H9 (cell line): ENCODE data around the gene CHN1. TPM values are rescaled to one million over a fixed set of nuclear protein-coding genes. Genes with fewer than 3 reads are reported as not detected.

Experiments
- DNase-seq: peaks from one replicate; pipeline ENCODE4 v3.0.0-alpha.2; 2017
- H2AFZ ChIP-seq: one replicate; pipeline ENCODE4 v1.6.1; 2013; ENCODE audit warnings: mild to moderate bottlenecking, low read length, control low read depth, moderate library complexity
- H2AK5ac ChIP-seq: 2 replicates; pipeline ENCODE4 v1.6.1; 2013; ENCODE audit warnings: low read length, control low read depth, mixed read lengths; ENCODE audit not compliant: insufficient read length
- H2BK120ac ChIP-seq: one replicate; pipeline ENCODE4 v1.6.1; 2013; ENCODE audit warnings: low read depth, mild to moderate bottlenecking, low read length, control low read depth, inconsistent platforms; ENCODE audit not compliant: poor library complexity, severe bottlenecking
- H2BK12ac ChIP-seq: 2 replicates; pipeline ENCODE4 v1.6.1; 2013; ENCODE audit warnings: low read length, control low read depth, mixed read lengths, low read depth; ENCODE audit not compliant: insufficient read length
- H2BK15ac ChIP-seq: 2 replicates; pipeline ENCODE4 v1.6.1; 2013; ENCODE audit warnings: low read depth, low read length, control low read depth
- H2BK20ac ChIP-seq: one replicate; pipeline ENCODE4 v1.6.1; 2013; ENCODE audit warnings: low read depth, mild to moderate bottlenecking, low read length, control low read depth, inconsistent platforms; ENCODE audit not compliant: poor library complexity, severe bottlenecking
- H2BK5ac ChIP-seq: 2 replicates; pipeline ENCODE4 v1.6.1; 2013; ENCODE audit warnings: low read length, control low read depth, mixed read lengths; ENCODE audit not compliant: insufficient read length
- H3K14ac ChIP-seq: 2 replicates; pipeline ENCODE4 v1.6.1; 2013; ENCODE audit warnings: low read length, control low read depth; ENCODE audit not compliant: insufficient read depth
- H3K18ac ChIP-seq: 2 replicates; pipeline ENCODE4 v1.6.1; 2013; ENCODE audit warnings: low read depth, mild to moderate bottlenecking, mixed read lengths, low read length, control low read depth; ENCODE audit not compliant: insufficient read length
- H3K23ac ChIP-seq: 2 replicates; pipeline ENCODE4 v1.6.1; 2013; ENCODE audit warnings: low read length, control low read depth, mixed read lengths, low read depth; ENCODE audit not compliant: insufficient read length
- H3K23me2 ChIP-seq: 2 replicates; pipeline ENCODE4 v1.6.1; 2013; ENCODE audit warnings: low read depth, mild to moderate bottlenecking, mixed read lengths, low read length, control low read depth; ENCODE audit not compliant: insufficient read length, poor library complexity, severe bottlenecking
- H3K27ac ChIP-seq: 2 replicates; pipeline ENCODE4 v1.5.1; 2013; ENCODE audit warnings: low read length, control low read depth, mixed read lengths, low read depth; ENCODE audit not compliant: insufficient read length
- H3K27me3 ChIP-seq: 2 replicates; pipeline ENCODE4 v1.6.1; 2013; ENCODE audit warnings: low read length, control low read depth, inconsistent platforms; ENCODE audit not compliant: insufficient read depth
- H3K4ac ChIP-seq: 2 replicates; pipeline ENCODE4 v1.6.1; 2013; ENCODE audit warnings: low read depth, mild to moderate bottlenecking, control low read depth, inconsistent platforms, low read length, moderate library complexity
- H3K4me1 ChIP-seq: 2 replicates; pipeline ENCODE4 v1.6.1; 2013; ENCODE audit warnings: low read length, control low read depth, inconsistent platforms; ENCODE audit not compliant: insufficient read depth
- H3K4me2 ChIP-seq: 2 replicates; pipeline ENCODE4 v1.6.1; 2013; ENCODE audit warnings: low read length, control low read depth, mixed read lengths; ENCODE audit not compliant: insufficient read length, insufficient read depth
- H3K56ac ChIP-seq: 2 replicates; pipeline ENCODE4 v1.6.1; 2013; ENCODE audit warnings: low read depth, mild to moderate bottlenecking, mixed read lengths, low read length, control low read depth; ENCODE audit not compliant: insufficient read length
- H3K79me1 ChIP-seq: 2 replicates; pipeline ENCODE4 v1.6.1; 2013; ENCODE audit warnings: low read depth, mild to moderate bottlenecking, moderate library complexity, low read length, control low read depth, inconsistent platforms; ENCODE audit not compliant: insufficient read depth, poor library complexity, severe bottlenecking
- H3K79me2 ChIP-seq: 2 replicates; pipeline ENCODE4 v1.6.1; 2013; ENCODE audit warnings: low read length, control low read depth, inconsistent platforms; ENCODE audit not compliant: insufficient read depth
- H3K9ac ChIP-seq: 2 replicates; pipeline ENCODE4 v1.6.1; 2013; ENCODE audit warnings: low read length, control low read depth, mixed read lengths; ENCODE audit not compliant: insufficient read length; ENCODE audit errors: extremely low read depth
- H3K9me3 ChIP-seq: one replicate; pipeline ENCODE4 v1.6.1; 2013; ENCODE audit warnings: low read depth, low read length, inconsistent platforms; ENCODE audit not compliant: control insufficient read depth
- H3T11ph ChIP-seq: one replicate; pipeline ENCODE4 v1.6.1; 2013; ENCODE audit warnings: mild to moderate bottlenecking, low read length, control low read depth, inconsistent platforms
- H4K20me1 ChIP-seq: one replicate; pipeline ENCODE4 v1.6.1; 2013; ENCODE audit not compliant: control insufficient read depth, insufficient read length, insufficient read depth
- H4K5ac ChIP-seq: 2 replicates; pipeline ENCODE4 v1.6.1; 2013; ENCODE audit warnings: low read depth, mild to moderate bottlenecking, mixed read lengths, low read length, control low read depth; ENCODE audit not compliant: insufficient read length
- H4K8ac ChIP-seq: replicated peaks from 2 replicates; pipeline ENCODE4 v1.6.1; 2013; ENCODE audit warnings: low read length, control low read depth, mixed read lengths, low read depth; ENCODE audit not compliant: insufficient read length
- H4K91ac ChIP-seq: 2 replicates; pipeline ENCODE4 v1.6.1; 2013; ENCODE audit warnings: low read depth, mild to moderate bottlenecking, moderate library complexity, mixed read lengths, low read length, control low read depth; ENCODE audit not compliant: insufficient read length
- H3K27ac Mint-ChIP-seq, 3 experiments: 2 replicates in 2 of 3; 3 replicates in 1 of 3; pipeline ENCODE4 v1.8.0; 2020 to 2021; ENCODE audit warnings: mixed read lengths in 3 of 3, mild to moderate bottlenecking in 1 of 3, moderate library complexity in 1 of 3
- H3K27me3 Mint-ChIP-seq: 2 replicates; pipeline ENCODE4 v1.8.0; 2021; ENCODE audit warnings: low read depth, mild to moderate bottlenecking, moderate library complexity, mixed read lengths
- H3K36me3 Mint-ChIP-seq, 3 experiments: 2 replicates in 2 of 3; 3 replicates in 1 of 3; pipeline ENCODE4 v1.8.0; 2020 to 2021; ENCODE audit warnings: low read depth in 3 of 3, mixed read lengths in 3 of 3; ENCODE audit not compliant: insufficient read depth in 1 of 3
- H3K4me1 Mint-ChIP-seq, 2 experiments: 2 replicates each; pipeline ENCODE4 v1.8.0; 2020; ENCODE audit warnings: mixed read lengths in 2 of 2
- H3K4me3 Mint-ChIP-seq, 2 experiments: 2 replicates in 1 of 2; 3 replicates in 1 of 2; pipeline ENCODE4 v1.8.0; 2020 to 2021; ENCODE audit warnings: mild to moderate bottlenecking in 2 of 2, mixed read lengths in 2 of 2, moderate library complexity in 1 of 2
- H3K9me3 Mint-ChIP-seq, 2 experiments: 2 replicates in 1 of 2; 3 replicates in 1 of 2; pipeline ENCODE4 v1.8.0; 2020; ENCODE audit warnings: mild to moderate bottlenecking in 2 of 2, mixed read lengths in 2 of 2, moderate library complexity in 1 of 2
- CTCF ChIP-seq: fragments of 200-600 bp; sonication (generic); conservative IDR thresholded peaks from 3 replicates; pipeline ENCODE4 v1.8.0; 2021; ENCODE audit warnings: antibody characterized with exemption, mild to moderate bottlenecking
- WGBS: extraction: QIAGEN DNeasy Blood & Tissue Kit; methylation state at CpG from one replicate; pipeline ENCODE4 v1.1.7; 2013; ENCODE audit warnings: missing lambda C conversion rate, low lambda C conversion rate, mixed read lengths; ENCODE audit not compliant: insufficient read length; ENCODE audit errors: extremely low coverage; 5-methylcytosine and 5-hydroxymethylcytosine counted together
- total RNA-seq: library from RNA; stranded (reverse); gene quantifications from 2 replicates; pipeline ENCODE4 v1.2.1, GENCODE V29; 2021

The CHN1 gene
- total RNA-seq, 1 experiment from 2014 or later = 33.9 TPM

GRCh38 chr2:175022923-175023322 is 17.7 kb upstream of the CHN1 start:
- no peak overlapping the region for H3K56ac ChIP-seq
- Mint-ChIP-seq H3K9me3 (peaks cover 3 to 4% of the 10 kb centered on the region in 2 experiments; a peak in 2 of 5 replicates), H3K27me3 (no peaks in the 10 kb centered on the region), H3K4me3 (no peak overlapping the region), H3K36me3 (peaks cover 0 to 3% (median 0%) of the 10 kb centered on the region in 3 experiments; a peak in 1 of 7 replicates), H3K4me1 (peaks cover 2 to 3% of the 10 kb centered on the region in 2 experiments; a peak in 3 of 4 replicates), H3K27ac (no peak overlapping the region)
- H3K27me3 ChIP-seq = no peaks in the 10 kb centered on the region
- H3K4me1 ChIP-seq = no peaks in the 10 kb centered on the region
- DNase-seq = no peak
- H3K23me2 ChIP-seq = no peaks in the 10 kb centered on the region
- H4K5ac ChIP-seq = no peak overlapping the region
- no peak overlapping the region for H3K4ac ChIP-seq
- no peak overlapping the region for H3K23ac ChIP-seq
- peak overlapping the region; percentile 36 for H2AFZ ChIP-seq
- H4K20me1 ChIP-seq = no peaks in the 10 kb centered on the region
- no peak overlapping the region for H2BK20ac ChIP-seq
- no peak overlapping the region for H4K8ac ChIP-seq
- H3K9me3 ChIP-seq = no peaks in the 10 kb centered on the region
- no peak overlapping the region for H2AK5ac ChIP-seq
- H4K91ac ChIP-seq = no peak overlapping the region
- no peak overlapping the region for H2BK120ac ChIP-seq
- H2BK12ac ChIP-seq = no peak overlapping the region
- H3K18ac ChIP-seq = no peak overlapping the region
- no peaks in the 10 kb centered on the region for H3K79me1 ChIP-seq
- no peaks in the 10 kb centered on the region for H3K79me2 ChIP-seq
- no peak overlapping the region for H3K27ac ChIP-seq
- no peak overlapping the region for H3K14ac ChIP-seq
- H3K9ac ChIP-seq = no peak overlapping the region
- no peak for TF ChIP-seq CTCF
- no peak overlapping the region for H2BK15ac ChIP-seq
- WGBS = no CpG with 5 or more reads among the region's 3 CpGs
- no peak overlapping the region for H3T11ph ChIP-seq
- H3K4me2 ChIP-seq = no peak overlapping the region
- no peak overlapping the region for H2BK5ac ChIP-seq
